Adipocyte (in vitro differentiated cells): ENCODE data around the gene PDGFC.
A peak's percentile ranks its signal among the peaks of the same experiment; 100 is the strongest.

Experiments used
- DNase-seq: peaks from one replicate; pipeline ENCODE4 v3.0.0-alpha.2; 2015; ENCODE audit warnings: low read depth
- H3K27me3 ChIP-seq: replicated peaks from 2 replicates; pipeline ENCODE4 v1.7.0; 2013; ENCODE audit warnings: mild to moderate bottlenecking, low read length, moderate library complexity; ENCODE audit not compliant: control insufficient read depth, insufficient read depth
- H3K36me3 ChIP-seq: 2 replicates; pipeline ENCODE4 v1.7.0; 2013; ENCODE audit warnings: low read length, mild to moderate bottlenecking, moderate library complexity; ENCODE audit not compliant: control insufficient read depth, insufficient read depth, severe bottlenecking
- H3K4me1 ChIP-seq: 2 replicates; pipeline ENCODE4 v1.7.0; 2013; ENCODE audit warnings: mild to moderate bottlenecking, low read length, moderate library complexity; ENCODE audit not compliant: control insufficient read depth, insufficient read depth
- H3K4me3 ChIP-seq: 2 replicates; pipeline ENCODE4 v1.7.0; 2013; ENCODE audit warnings: mild to moderate bottlenecking, low read length, moderate library complexity
- H3K9ac ChIP-seq: 2 replicates; pipeline ENCODE4 v1.7.0; 2013; ENCODE audit warnings: mild to moderate bottlenecking, low read length, moderate library complexity
- H3K9me3 ChIP-seq: 2 replicates; pipeline ENCODE4 v1.7.0; 2013; ENCODE audit warnings: mild to moderate bottlenecking, low read length, moderate library complexity; ENCODE audit not compliant: control insufficient read depth

Gene PDGFC

GRCh38 chr4:156972379-156973015 is 898 bp upstream of the PDGFC start:
- no peaks in the 10 kb centered on the region for H3K27me3 ChIP-seq
- H3K4me3 ChIP-seq: peak overlapping the region; percentile 86
- H3K9ac ChIP-seq: peak overlapping the region; percentile 88
- H3K4me1 ChIP-seq: peaks cover 52% of the 10 kb centered on the region
- no peaks in the 10 kb centered on the region for H3K36me3 ChIP-seq
- DNase-seq: no peak
- no peaks in the 10 kb centered on the region for H3K9me3 ChIP-seq

- DNase-seq: no peak
- Histone ChIP-seq H3K9me3 (no peaks in the 10 kb centered on the region), H3K4me3 (peak overlapping the region; percentile 86), H3K4me1 (peaks cover 42% of the 10 kb centered on the region), H3K27me3 (no peaks in the 10 kb centered on the region), H3K9ac (peak overlapping the region; percentile 88), H3K36me3 (no peaks in the 10 kb centered on the region)
These were observed 379 bp downstream of the PDGFC start for GRCh38 chr4:156971165-156971675.

GRCh38 chr4:156970501-156971164 is 966 bp downstream of the PDGFC start:
- H3K27me3 ChIP-seq: no peaks in the 10 kb centered on the region
- H3K4me1 ChIP-seq: peaks cover 36% of the 10 kb centered on the region
- no peaks in the 10 kb centered on the region for H3K36me3 ChIP-seq
- H3K9ac ChIP-seq: peak overlapping the region; percentile 88
- DNase-seq: peak; percentile 86
- H3K4me3 ChIP-seq: peak overlapping the region; percentile 86
- H3K9me3 ChIP-seq: no peaks in the 10 kb centered on the region

- Histone ChIP-seq H3K36me3 (no peaks in the 10 kb centered on the region), H3K4me1 (peaks cover 33% of the 10 kb centered on the region), H3K9ac (peak overlapping the region; percentile 88), H3K27me3 (no peaks in the 10 kb centered on the region), H3K4me3 (peak overlapping the region; percentile 86), H3K9me3 (no peaks in the 10 kb centered on the region)
- DNase-seq: no peak
These were observed 1.7 kb downstream of the PDGFC start for GRCh38 chr4:156969911-156970310.

- no peaks in the 10 kb centered on the region for H3K27me3 ChIP-seq
- H3K9ac ChIP-seq: peak overlapping the region; percentile 88
- DNase-seq: no peak
- H3K4me3 ChIP-seq: peak overlapping the region; percentile 86
- H3K9me3 ChIP-seq: no peaks in the 10 kb centered on the region
- no peaks in the 10 kb centered on the region for H3K36me3 ChIP-seq
- H3K4me1 ChIP-seq: peaks cover 33% of the 10 kb centered on the region
These were observed 2.5 kb downstream of the PDGFC start for GRCh38 chr4:156969101-156969500.

- H3K4me1 ChIP-seq: peaks cover 33% of the 10 kb centered on the region
- no peak overlapping the region for H3K9ac ChIP-seq
- no peaks in the 10 kb centered on the region for H3K9me3 ChIP-seq
- no peaks in the 10 kb centered on the region for H3K36me3 ChIP-seq
- H3K27me3 ChIP-seq: no peaks in the 10 kb centered on the region
- peak overlapping the region; percentile 86 for H3K4me3 ChIP-seq
- peak; percentile 86 for DNase-seq
These were observed 3.1 kb downstream of the PDGFC start for GRCh38 chr4:156968479-156968984.

- Histone ChIP-seq H3K4me1 (peaks cover 37% of the 10 kb centered on the region), H3K9me3 (no peaks in the 10 kb centered on the region), H3K27me3 (no peaks in the 10 kb centered on the region), H3K9ac (no peak overlapping the region), H3K36me3 (no peaks in the 10 kb centered on the region), H3K4me3 (no peak overlapping the region)
- no peak for DNase-seq
These were observed 4.8 kb downstream of the PDGFC start for GRCh38 chr4:156966836-156967235.

GRCh38 chr4:156963419-156963818 is 8.2 kb downstream of the PDGFC start:
- no peak for DNase-seq
- no peak overlapping the region for H3K9ac ChIP-seq
- H3K4me1 ChIP-seq: peaks cover 23% of the 10 kb centered on the region
- no peaks in the 10 kb centered on the region for H3K27me3 ChIP-seq
- no peaks in the 10 kb centered on the region for H3K36me3 ChIP-seq
- H3K9me3 ChIP-seq: no peaks in the 10 kb centered on the region
- H3K4me3 ChIP-seq: no peak overlapping the region

GRCh38 chr4:156962528-156962974 is 9.0 kb downstream of the PDGFC start:
- Histone ChIP-seq H3K4me3 (no peak overlapping the region), H3K9me3 (no peaks in the 10 kb centered on the region), H3K4me1 (peaks cover 25% of the 10 kb centered on the region), H3K9ac (no peak overlapping the region), H3K36me3 (no peaks in the 10 kb centered on the region), H3K27me3 (no peaks in the 10 kb centered on the region)
- peak; percentile 71 for DNase-seq

- H3K9ac ChIP-seq: no peak overlapping the region
- no peak for DNase-seq
These were observed 9.6 kb downstream of the PDGFC start for GRCh38 chr4:156962058-156962358.

GRCh38 chr4:156961196-156962057 is 10.2 kb downstream of the PDGFC start:
- H3K36me3 ChIP-seq: no peaks in the 10 kb centered on the region
- H3K9ac ChIP-seq: no peak overlapping the region
- H3K27me3 ChIP-seq: no peaks in the 10 kb centered on the region
- H3K9me3 ChIP-seq: no peaks in the 10 kb centered on the region
- H3K4me1 ChIP-seq: peaks cover 22% of the 10 kb centered on the region
- no peak for DNase-seq
- no peak overlapping the region for H3K4me3 ChIP-seq

More at GRCh38 chr4:156962058-156962358, 9.6 kb downstream of the PDGFC start:
- no peaks in the 10 kb centered on the region for H3K36me3 ChIP-seq
- H3K4me1 ChIP-seq: peaks cover 22% of the 10 kb centered on the region
- H3K27me3 ChIP-seq: no peaks in the 10 kb centered on the region
- no peaks in the 10 kb centered on the region for H3K9me3 ChIP-seq
- no peak overlapping the region for H3K4me3 ChIP-seq
